T-helper 2 cell (primary cell): ENCODE measurements around the gene CHST9.

ENCODE experiments used
- DNase-seq, 5 experiments: peaks; one replicate each; pipeline versions ENCODE4 v3.0.0 to v3.0.0-alpha.2; 2012 to 2022

The CHST9 gene

DNA sequence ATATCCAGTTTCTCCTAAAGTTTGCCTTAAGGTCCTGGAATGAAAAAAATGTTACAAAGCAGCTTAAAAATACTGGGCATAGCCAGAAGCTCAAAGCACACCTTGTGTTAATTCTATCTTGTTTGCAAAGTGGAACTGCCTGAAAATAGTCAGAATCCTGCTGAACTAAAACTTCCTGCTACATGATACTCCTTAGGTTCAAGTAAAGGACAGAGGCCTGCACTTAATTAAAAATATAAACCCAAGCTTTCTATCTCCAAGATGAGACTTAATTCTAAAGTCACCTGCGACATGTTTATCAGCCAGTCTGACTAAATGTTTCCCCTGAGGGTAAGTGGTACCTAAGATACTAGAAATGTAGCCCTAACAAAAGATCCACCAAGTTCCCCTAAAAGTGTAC is 103.4 kb downstream of the CHST9 start:
- no peak for DNase-seq

- DNase-seq = no peak
Observed at GRCh38 chr18:27075828-27076227, 109.3 kb downstream of the CHST9 start.

GRCh38 chr18:27073404-27073830 is 111.7 kb downstream of the CHST9 start:
- no peak for DNase-seq

DNA sequence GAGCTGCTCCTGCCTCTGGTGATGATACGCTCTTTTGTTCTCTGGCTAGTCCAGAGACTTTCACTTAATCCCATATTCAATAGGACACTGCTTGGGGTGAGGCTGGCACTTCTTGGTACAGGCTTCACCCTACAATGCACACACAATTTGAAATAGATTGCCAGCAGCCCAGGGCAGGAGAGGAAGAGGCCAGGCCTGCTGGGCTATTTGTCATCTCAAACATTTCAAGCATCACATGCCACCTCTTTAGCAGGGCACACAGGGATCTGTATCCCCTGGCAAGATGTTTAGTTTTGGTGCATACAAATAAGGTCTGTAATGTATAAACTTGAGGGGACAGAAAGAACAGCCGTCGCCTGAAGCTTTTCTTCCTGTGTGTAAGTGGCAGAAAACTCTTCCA is 120.4 kb downstream of the CHST9 start:
- DNase-seq = no peak

GRCh38 chr18:27062802-27063201 is 122.3 kb downstream of the CHST9 start:
- no peak for DNase-seq

DNA sequence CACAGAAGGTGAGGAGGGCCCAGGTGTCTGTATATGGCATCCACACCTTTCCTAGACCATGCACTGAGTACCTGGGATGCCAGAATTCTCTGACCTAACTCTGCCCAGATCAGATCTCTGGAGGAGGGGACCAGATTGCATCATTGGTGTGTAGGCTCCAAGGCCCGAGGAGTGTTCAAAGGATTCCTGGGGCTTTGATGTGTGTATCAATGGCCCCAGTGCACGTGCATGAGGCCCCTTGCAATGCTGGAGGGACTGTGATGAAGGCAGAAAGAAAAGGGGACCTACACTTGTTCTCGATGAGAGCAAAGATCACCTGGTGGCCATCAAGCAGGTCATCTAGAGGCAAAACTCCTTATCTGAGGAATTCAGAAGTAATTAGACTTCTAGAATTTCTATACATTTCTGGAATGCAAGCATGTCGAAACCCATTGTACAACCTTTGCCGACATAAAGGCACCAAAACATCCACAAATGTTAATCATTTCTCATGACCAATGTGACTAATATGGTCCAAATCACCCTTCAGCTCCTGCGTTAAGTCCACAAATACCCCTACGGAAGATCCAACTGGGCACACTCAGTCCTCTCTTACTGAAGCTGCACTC is 123.5 kb downstream of the CHST9 start:
- no peak for DNase-seq

- DNase-seq = no peak
Observed at GRCh38 chr18:27057519-27058234, 127.4 kb downstream of the CHST9 start.

GRCh38 chr18:27054926-27055325 is 130.2 kb downstream of the CHST9 start:
- DNase-seq = no peak

GRCh38 chr18:27049969-27050368 is 135.1 kb downstream of the CHST9 start:
- DNase-seq = no peak

DNA sequence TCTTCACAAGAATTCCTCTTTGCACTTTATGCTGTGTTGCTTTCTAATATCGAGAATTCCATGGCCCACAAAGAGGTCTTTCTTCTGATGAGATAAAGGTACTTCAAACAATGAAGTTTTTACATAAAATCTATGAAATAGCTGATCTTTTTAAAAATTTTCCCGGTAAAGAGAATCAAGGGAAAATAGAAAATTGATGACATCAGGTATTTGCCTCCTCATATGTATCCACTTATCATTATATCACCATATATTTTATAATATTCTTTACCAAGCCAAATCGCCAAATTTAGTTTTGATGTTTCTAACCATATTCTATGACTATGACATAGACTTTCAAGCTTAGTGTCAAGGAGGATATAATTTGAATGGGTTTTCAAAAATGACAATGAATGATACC is 139.8 kb downstream of the CHST9 start:
- DNase-seq = no peak

- no peak for DNase-seq
Observed at GRCh38 chr18:27042177-27042576, 142.9 kb downstream of the CHST9 start.

DNA sequence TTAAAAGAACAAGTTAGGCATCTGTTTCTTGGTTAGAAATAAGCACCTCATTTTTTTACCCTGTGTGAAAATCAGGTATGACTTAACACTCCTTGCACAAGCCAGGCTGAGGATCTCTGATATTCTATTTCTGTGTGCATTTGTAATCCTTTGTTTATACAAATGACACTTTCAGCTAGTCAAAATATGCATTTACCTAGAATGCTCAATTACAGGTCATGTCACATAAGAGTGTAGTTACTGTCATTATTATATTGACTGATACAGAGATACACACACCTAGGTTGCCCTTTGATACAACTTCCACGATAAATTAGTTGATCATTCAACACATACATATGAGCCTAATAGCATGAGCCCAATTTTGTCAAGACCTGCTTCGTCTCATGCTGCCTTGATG is 144.3 kb downstream of the CHST9 start:
- no peak for DNase-seq

- DNase-seq = no peak
Observed at GRCh38 chr18:27033722-27034121, 151.4 kb downstream of the CHST9 start.

GRCh38 chr18:27030421-27030820 is 154.7 kb downstream of the CHST9 start:
- no peak for DNase-seq

DNA sequence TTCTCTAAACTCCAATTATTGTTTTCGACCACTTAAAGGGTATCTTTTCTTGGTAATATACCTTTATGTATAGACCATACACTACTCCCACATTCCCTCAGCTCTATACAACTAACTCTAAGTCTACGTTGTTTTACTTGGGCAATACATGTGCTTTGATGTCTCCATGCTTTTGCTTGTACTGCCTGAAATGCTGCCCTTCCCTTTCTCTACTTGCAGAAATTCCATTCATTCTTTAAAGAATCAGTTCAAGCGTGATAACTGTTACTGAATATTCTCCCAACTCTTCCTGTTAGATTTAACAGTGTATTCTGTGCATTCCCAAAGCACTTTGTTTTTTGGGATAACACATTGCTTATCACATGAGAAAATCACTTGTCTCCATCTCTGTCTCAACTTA is 162.6 kb downstream of the CHST9 start:
- no peak for DNase-seq

DNA sequence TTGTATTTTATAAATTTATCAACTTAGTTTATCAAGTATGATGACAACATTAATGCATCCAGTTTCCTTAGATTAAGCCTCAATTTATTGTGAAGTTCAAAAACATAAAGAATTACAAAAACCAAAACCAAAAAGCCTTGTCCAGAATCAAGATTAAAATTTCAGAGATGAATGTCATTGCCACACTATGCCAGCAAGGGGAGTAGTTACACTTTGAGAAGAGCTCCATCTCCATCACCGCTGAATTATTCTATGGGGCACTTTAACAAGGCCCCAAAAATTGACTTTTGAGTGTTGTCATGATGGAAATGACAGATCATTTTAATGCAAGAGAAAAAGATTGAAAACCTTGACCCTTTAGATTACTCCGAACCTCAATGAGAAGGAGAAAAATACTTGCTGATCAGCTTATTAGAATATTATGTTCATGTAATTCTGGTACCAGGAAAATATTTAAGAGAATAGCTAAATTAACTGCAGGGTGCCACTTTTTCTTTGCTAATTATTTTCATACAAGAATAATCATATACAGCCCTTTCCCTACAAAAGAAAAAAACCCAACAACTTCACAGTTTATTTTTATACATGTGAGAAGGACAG is 167.1 kb downstream of the CHST9 start:
- DNase-seq = no peak

- no peak for DNase-seq
Observed at GRCh38 chr18:27014841-27015240, 170.3 kb downstream of the CHST9 start.

DNA sequence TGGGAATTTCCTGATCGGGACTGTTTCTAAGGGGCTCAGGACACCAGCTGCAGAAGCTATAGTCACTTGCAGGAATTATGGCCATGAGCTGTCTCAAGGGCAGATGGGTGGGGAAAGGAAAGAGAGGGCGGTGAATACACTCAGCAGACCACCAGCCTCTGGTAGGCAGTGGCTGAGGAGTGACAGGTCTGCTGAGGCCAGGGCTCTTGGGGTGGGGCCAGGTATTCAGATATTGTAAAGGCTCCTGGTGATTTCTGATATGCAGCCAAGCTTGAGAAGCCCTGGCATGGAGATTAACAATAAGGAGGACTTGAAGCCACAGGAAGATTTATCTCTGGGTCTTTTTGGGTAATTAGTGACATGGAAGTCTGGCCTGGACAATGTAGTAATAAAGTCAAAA is 174.3 kb downstream of the CHST9 start:
- DNase-seq = no peak

DNA sequence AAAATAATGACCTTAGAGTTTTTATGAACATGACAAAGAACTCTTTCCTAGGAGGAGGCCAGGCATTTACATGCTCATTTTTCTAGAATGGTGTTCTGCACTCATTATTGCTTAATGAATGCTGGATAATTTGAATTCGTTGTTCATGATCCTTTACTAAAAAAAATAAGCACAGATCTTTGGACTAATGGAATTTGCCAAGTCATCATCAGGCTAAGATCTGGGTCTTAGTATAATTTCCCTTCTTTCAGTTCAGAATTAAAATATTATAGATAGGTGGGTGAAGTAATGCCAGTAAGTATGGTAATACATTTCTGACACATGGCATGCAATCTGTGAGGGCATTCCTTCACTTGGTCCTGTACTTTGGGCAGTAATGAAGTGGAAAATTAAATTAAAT is 175.8 kb downstream of the CHST9 start:
- DNase-seq = no peak

GRCh38 chr18:27008575-27008974 is 176.5 kb downstream of the CHST9 start:
- no peak for DNase-seq

DNA sequence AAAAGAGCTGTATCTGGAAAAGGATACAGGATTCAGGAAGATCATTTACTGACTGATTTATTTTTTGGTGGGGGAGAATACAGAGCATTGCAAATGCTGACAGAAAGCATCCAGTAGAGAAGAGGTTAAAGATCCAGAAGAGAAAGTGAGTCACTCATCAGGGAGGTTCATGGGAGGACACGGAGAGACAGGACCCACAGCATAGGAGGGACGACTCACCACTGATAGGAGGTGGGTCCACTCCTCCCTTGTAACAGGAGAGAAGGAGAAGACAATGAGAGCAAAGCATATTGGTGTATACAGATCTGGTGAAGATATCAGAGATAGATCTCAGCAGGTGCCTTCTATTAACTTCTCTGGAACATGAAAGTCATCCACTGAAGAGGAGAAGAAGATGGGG is 177.2 kb downstream of the CHST9 start:
- DNase-seq = no peak

- no peak for DNase-seq
Observed at GRCh38 chr18:27005589-27005988, 179.5 kb downstream of the CHST9 start.

- no peak for DNase-seq
Observed at GRCh38 chr18:27004056-27004829, 180.9 kb downstream of the CHST9 start.

DNA sequence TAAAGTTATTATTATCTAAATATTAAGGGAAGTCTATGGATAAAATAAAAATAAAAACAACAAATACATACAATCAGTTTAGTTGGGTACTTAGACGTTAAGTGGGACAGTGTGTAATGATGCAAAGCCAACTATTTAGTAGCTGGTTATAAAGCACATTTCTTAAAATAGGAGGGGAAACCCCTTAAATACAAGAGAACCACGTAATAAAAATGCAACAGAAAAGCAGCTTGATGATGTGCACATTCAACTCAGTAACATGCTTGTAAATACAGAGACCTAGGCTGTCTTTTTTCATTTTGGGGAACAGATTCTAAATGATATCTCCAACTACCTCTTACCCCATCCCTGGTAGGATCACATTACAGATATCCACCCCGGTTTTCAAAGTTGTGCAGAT is 185.3 kb downstream of the CHST9 start:
- no peak for DNase-seq
